ENCODE results near the gene RPP25. TPM values are rescaled to one million over a fixed set of nuclear protein-coding genes. Genes with fewer than 3 reads are reported as not detected.

The RPP25 gene
- total and polyA plus RNA-seq, 10 of the 15 experiments (the other 5 are each of a cell fraction or from before 2014, with no cell fraction given): 0.41 to 10.8 (median 4.7) TPM

- H3K9me3 ChIP-seq (replicated peaks; ENCODE audit: control insufficient read depth, insufficient read depth, low read length): no peaks in the 10 kb centered on the region
- WGBS (ENCODE audit: insufficient coverage, insufficient replicate concordance, low lambda C conversion rate, missing lambda C conversion rate): 23% methylated on average over 28 of the region's 28 CpGs
- ChIA-PET CTCF (interaction anchor here (0.8 to 1.9 kb wide), 5 partner anchors 27 to 72 kb away, joined by 3 to 6 read pairs (median 3); partner anchors contain the start of gene SCAMP5), RAD21 (ENCODE audit: unreplicated experiment) (interaction anchor here (0.7 to 1.6 kb wide), 9 partner anchors 10 to 417 kb away, joined by 3 to 4 read pairs (median 3); partner anchors contain the start of genes ARID3B and C15orf39), POLR2A (interaction anchor here (1.0 to 1.3 kb wide), 3 partner anchors 10 to 74 kb away, joined by 3 to 5 read pairs (median 4); no protein-coding TSS in a partner anchor), SMC1A (ENCODE audit: uncharacterized antibody, unreplicated experiment) (interaction anchor here (1.3 kb wide), 1 partner anchor 22 kb away, joined by 3 read pairs; no protein-coding TSS in a partner anchor)
- H3K9ac ChIP-seq (ENCODE audit: control insufficient read depth, insufficient read depth, low read length): peak overlapping the region; percentile 32; the same call in 1 of the 2 replicates
- H3K4me3 ChIP-seq: peak overlapping the region; percentile 65; the same call in 1 of the 2 replicates
- H2AFZ ChIP-seq (ENCODE audit: control insufficient read depth, low read depth, low read length): peak overlapping the region; percentile 69
- no peak overlapping the region for H3K27ac ChIP-seq (ENCODE audit: control insufficient read depth, insufficient read depth)
- BruUV-seq (replicated peaks): no TSS peak
- ATAC-seq (no peak), DNase-seq (ENCODE audit: low read depth, low spot score) (no peak), FAIRE-seq (no peak)
- in situ Hi-C loops (cut with MboI) (no loop called here), intact Hi-C loops (cut with micrococcal nuclease; ENCODE audit: unreplicated experiment) (loop anchor here (5.0 kb wide), 2 partner anchors 50 to 245 kb away; partner anchors contain the start of gene C15orf39)
- H4K20me1 ChIP-seq (ENCODE audit: control insufficient read depth, insufficient read depth): no peaks in the 10 kb centered on the region
- peak overlapping the region; percentile 88 for H3K4me2 ChIP-seq (ENCODE audit: control insufficient read depth, insufficient read depth)
- peaks cover 8 to 17% of the 10 kb centered on the region in 2 experiments for H3K27me3 ChIP-seq (replicated peaks in 1 of 2; ENCODE audit: control insufficient read depth in 2 of 2, insufficient read depth in 2 of 2, low read length in 1 of 2)
- no peaks in the 10 kb centered on the region for H3K36me3 ChIP-seq (ENCODE audit: control insufficient read depth in 2 of 2, insufficient read depth in 2 of 2, low read length in 1 of 2)
- H3K79me2 ChIP-seq (ENCODE audit: control insufficient read depth, insufficient read depth, low read length): no peaks in the 10 kb centered on the region; the same call in 1 of the 2 replicates
- peaks cover 30% of the 10 kb centered on the region for H3K4me1 ChIP-seq (ENCODE audit: control insufficient read depth, insufficient read depth, low read length)
- TF ChIP-seq NFXL1 (IDR thresholded peaks at IDR 0.05; ENCODE audit: borderline replicate concordance): no peak
- TF ChIP-seq CBFB (IDR thresholded peaks at IDR 0.05; ENCODE audit: low read depth): no peak
- TF ChIP-seq ZNF207 (IDR thresholded peaks at IDR 0.05; ENCODE audit: borderline replicate concordance): no peak
- TF ChIP-seq NR2C1 (IDR thresholded peaks at IDR 0.05): no peak
- TF ChIP-seq, protein P1, sequence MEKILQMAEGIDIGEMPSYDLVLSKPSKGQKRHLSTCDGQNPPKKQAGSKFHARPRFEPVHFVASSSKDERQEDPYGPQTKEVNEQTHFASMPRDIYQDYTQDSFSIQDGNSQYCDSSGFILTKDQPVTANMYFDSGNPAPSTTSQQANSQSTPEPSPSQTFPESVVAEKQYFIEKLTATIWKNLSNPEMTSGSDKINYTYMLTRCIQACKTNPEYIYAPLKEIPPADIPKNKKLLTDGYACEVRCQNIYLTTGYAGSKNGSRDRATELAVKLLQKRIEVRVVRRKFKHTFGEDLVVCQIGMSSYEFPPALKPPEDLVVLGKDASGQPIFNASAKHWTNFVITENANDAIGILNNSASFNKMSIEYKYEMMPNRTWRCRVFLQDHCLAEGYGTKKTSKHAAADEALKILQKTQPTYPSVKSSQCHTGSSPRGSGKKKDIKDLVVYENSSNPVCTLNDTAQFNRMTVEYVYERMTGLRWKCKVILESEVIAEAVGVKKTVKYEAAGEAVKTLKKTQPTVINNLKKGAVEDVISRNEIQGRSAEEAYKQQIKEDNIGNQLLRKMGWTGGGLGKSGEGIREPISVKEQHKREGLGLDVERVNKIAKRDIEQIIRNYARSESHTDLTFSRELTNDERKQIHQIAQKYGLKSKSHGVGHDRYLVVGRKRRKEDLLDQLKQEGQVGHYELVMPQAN (conservative IDR thresholded peaks at IDR 0.05): no peak
Measured at GRCh38 chr15:74957476-74958035, 984 bp upstream of the RPP25 start.

All from GM12878 (cell line).